ENCODE data around the gene TRPC4AP.

TRPC4AP gene

GRCh38 chr20:34978092-34978744, 114.4 kb downstream of the TRPC4AP start:
- DNase-seq, result no peak
- Histone ChIP-seq H3K27me3 (no peaks in the 10 kb centered on the region), H3K4me3 (ENCODE audit: low read depth, low read length) (no peak overlapping the region), H3K4me1 (peaks cover 9% of the 10 kb centered on the region), H3K9me3 (no peaks in the 10 kb centered on the region), H3K36me3 (no peaks in the 10 kb centered on the region)
- no peak for TF ChIP-seq CTCF (IDR thresholded peaks at IDR 0.05; ENCODE audit: low read depth, low read length)

GRCh38 chr20:34977365-34978091, 115.1 kb downstream of the TRPC4AP start:
- no peak for DNase-seq

GRCh38 chr20:34976286-34976685, 116.3 kb downstream of the TRPC4AP start:
- H3K4me3 ChIP-seq (ENCODE audit: low read depth, low read length), result no peak overlapping the region
- H3K27me3 ChIP-seq, result no peaks in the 10 kb centered on the region
- no peak for DNase-seq
- H3K9me3 ChIP-seq, result no peaks in the 10 kb centered on the region
- TF ChIP-seq CTCF (IDR thresholded peaks at IDR 0.05; ENCODE audit: low read depth, low read length), result no peak
- no peaks in the 10 kb centered on the region for H3K36me3 ChIP-seq
- H3K4me1 ChIP-seq, result peaks cover 8% of the 10 kb centered on the region

More at GRCh38 chr20:34977365-34978091, 115.1 kb downstream of the TRPC4AP start:
- Histone ChIP-seq H3K27me3 (no peaks in the 10 kb centered on the region), H3K9me3 (no peaks in the 10 kb centered on the region), H3K36me3 (no peaks in the 10 kb centered on the region), H3K4me3 (ENCODE audit: low read depth, low read length) (no peak overlapping the region), H3K4me1 (peaks cover 9% of the 10 kb centered on the region)
- no peak for TF ChIP-seq CTCF (IDR thresholded peaks at IDR 0.05; ENCODE audit: low read depth, low read length)

GRCh38 chr20:34974246-34974645, 118.4 kb downstream of the TRPC4AP start:
- H3K4me1 ChIP-seq, result no peaks in the 10 kb centered on the region
- H3K36me3 ChIP-seq, result no peaks in the 10 kb centered on the region
- H3K27me3 ChIP-seq, result no peaks in the 10 kb centered on the region
- no peaks in the 10 kb centered on the region for H3K9me3 ChIP-seq
- DNase-seq, result no peak
- TF ChIP-seq CTCF (IDR thresholded peaks at IDR 0.05; ENCODE audit: low read depth, low read length), result no peak
- H3K4me3 ChIP-seq (ENCODE audit: low read depth, low read length), result no peak overlapping the region

GRCh38 chr20:34971561-34972235, 120.9 kb downstream of the TRPC4AP start:
- no peak for TF ChIP-seq CTCF (IDR thresholded peaks at IDR 0.05; ENCODE audit: low read depth, low read length)
- no peaks in the 10 kb centered on the region for H3K9me3 ChIP-seq

More at GRCh38 chr20:34971561-34972235, 120.9 kb downstream of the TRPC4AP start:
- no peak for DNase-seq
- H3K27me3 ChIP-seq, result no peaks in the 10 kb centered on the region
- no peaks in the 10 kb centered on the region; the same call in 1 of the 2 replicates for H3K4me1 ChIP-seq
- no peaks in the 10 kb centered on the region for H3K36me3 ChIP-seq
- no peak overlapping the region for H3K4me3 ChIP-seq (ENCODE audit: low read depth, low read length)

Measured in BE2C (cell line).